HG03378 (cell line): Measurements from ENCODE around the gene ATP11A.
A peak's percentile ranks its signal among the peaks of the same experiment; 100 is the strongest.

Experiments used
- ATAC-seq: cut with Tn5 transposase; IDR thresholded peaks from one replicate; pipeline ENCODE4 v1.9.1; 2021; ENCODE audit warnings: mild to moderate bottlenecking, moderate library complexity; ENCODE audit not compliant: unreplicated experiment

Gene ATP11A

DNA sequence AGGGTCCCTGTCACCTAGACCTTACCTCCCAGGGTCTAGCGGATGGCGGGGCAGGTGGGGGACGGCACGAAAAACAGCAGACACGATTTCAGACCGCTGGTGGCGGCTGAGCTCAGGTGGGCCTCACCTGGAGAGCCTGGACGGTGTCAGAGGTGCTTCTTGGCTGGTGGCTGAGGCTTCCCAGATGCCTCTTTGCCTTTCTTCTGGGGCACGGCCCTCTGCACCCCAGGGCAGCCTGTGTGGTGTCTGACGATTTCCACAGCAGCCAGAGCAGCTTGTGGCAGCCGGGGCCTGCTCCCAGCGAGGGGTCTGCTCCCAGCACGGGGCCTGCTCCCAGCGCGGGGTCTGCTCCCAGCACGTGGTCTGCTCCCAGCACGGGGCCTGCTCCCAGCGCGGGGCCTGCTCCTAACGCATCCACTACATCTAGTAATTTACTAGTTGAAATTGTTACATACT lies 66.7 kb downstream of the ATP11A start:
- no peak for ATAC-seq

DNA sequence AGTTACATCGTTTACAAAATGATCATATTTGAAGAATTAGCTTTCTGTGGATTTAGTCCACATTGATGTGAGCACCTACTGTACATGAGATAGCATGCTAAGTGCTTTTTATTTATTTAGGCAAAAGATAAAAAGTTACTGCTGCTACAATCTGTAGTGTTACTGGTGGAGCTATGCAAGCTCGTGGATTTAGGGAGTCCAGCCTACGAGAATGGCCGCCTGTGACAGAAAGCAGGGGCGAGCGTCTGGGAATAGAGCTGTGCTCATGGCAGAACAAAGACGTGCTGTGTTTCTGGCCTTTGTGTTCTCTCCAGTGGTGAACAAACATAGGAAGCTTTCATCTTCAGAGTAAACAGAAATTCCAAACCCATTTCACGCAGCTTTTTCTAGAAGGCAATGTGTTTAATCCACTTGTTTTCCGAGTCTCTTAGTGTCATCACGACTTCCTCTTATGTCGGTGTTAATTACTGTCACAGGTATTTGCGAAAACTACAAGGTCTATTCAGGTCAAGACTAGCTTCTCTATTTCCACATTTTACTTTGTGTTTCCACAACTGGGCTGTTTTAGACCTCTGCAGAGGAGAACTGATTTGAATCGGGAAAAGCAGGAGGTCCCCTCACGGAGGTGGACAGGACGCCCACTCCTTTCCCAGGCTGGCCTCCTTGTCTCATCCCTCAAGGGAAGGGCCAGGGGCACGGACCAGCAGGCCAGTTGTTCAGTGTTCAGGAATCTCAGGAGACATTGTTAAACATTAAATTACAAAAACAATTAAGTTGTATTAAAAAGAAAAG lies 67.3 kb downstream of the ATP11A start:
- no peak for ATAC-seq

DNA sequence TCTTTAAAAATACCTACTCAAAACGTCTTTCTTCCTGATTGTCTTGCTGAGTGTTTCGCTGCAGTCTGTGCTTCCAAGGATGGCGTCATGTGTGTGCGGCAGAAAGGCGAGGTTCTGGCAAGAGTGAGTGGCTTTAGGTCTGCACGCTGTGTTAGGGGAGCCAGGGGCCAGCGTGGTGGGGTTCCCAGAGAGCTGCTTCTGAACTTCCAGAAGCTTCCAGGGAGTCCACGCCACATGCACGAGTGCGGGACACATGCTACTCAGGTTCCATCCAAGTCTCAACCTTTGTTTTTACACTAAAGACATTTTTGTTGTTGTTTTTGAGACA lies 67.9 kb downstream of the ATP11A start:
- no peak for ATAC-seq

DNA sequence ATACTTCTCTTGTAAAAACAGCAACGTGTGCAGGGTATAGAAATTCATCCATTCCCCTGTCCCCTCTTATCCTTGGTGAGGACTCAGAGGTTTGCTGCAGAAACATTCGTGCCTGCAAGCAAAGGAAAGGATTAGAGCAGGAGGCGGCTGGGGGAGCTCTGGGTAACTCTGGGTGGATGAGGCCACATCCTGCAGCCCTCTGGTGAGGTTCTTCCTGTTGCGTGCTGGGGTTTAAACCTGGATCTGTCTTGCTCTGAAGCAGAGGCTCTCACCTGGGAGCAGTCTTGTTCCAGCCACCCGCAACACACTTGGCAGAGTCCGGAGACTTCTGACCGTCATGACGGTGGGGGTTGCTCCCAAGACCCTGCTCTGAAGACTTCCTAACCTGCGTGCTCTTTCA lies 69.2 kb downstream of the ATP11A start:
- no peak for ATAC-seq

DNA sequence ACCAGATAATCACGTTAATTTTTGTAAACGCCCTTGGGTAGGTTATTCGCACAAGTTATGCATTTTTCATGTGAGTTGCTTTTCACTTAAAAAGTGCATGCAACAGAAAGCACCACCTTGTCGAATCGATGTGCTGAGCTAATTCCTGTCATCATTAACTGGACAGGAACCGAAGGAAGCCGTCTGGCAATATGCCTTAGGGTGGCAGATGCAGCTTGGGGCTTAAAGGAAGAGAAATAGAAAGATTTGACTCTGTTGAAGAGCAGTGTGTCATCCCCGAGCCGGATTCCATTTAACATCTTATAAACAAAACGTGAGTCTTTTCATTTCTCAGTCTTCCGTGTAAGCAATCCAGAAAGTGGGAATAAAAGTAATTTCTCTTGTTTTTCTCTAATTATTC lies 70.0 kb downstream of the ATP11A start:
- ATAC-seq, result no peak

DNA sequence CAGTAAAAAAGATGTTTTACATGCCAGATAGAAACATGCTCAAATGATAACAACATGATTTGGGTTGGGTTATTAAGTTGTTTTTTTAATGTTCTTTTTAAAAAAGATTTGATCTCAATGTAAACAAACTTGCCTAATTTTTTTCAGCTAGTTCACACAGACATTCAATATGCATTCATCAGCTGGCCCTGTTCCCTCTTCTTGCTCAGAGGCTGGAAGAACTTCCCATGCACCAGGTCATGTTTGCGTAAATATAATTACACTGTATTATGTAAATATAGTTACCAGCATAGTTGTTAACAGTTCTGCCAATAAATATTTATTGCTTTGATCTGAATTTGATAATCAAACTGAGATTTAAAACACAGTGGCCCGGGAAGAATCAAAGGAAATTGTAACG lies 70.6 kb downstream of the ATP11A start:
- no peak for ATAC-seq

DNA sequence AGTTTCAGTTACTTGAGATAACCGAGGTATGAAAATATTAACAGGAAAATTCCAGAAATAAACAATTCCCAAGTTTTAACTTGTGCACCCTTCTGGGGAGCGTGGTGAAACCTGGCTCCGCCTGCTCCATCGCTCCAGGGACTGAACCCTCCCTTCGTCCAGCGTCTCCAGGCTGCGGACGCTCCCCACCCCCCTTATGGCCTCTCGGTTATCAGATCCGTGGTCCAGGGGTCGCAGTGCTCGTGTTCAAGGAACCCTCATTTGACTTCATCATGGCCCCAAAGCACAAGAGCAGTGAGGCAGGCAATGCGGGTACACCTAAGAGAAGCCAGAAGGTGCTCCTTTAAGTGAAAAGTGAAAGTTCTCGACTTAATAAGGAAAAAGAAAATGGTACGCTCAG lies 71.1 kb downstream of the ATP11A start:
- ATAC-seq, result no peak

DNA sequence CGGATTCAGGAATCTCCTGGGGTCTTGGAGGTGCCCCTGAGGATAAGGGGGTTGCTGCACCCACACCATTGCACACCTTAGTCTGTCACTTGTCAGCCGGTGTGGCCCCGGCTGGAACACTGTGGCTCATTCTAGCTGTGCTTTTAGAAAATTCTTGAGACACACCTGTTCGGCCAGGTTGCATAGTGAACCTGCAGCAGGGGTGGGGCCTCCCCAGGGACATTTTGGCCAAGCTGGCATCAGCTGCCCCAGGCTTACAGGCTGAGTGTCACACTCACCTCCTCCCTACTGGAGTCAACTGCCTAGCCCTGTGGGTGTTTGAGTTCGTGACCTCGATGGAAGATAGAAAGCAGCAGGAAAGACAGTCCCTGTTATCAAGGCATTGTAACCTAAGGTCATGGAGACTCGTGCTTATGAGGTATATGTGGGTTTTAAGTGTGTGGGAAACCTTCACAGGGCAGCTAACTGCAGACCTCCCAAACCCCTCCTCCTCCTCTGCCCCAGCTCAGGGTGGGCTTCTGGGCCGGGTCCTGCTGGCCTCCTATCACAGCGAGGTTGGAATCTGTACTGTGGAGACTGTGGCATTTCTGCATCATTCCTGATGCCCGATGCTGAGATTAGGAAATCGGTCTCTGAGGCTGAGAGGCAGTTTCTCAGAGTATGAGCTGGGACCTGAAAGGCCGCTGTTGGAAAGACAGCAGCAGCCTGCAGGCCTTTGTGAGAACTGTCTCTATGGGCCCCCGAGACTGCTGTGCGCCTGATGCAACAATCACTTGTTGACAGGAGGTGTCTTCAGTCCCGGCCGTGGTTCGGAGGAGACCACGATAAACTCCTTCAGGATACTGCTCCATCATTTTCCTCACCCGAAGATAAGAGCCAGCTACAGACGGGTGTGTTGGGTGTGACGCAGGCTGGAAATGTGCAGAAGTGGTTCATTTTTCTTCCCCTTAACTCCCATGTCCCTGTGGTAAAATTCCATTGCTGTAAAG lies 72.2 kb downstream of the ATP11A start:
- ATAC-seq, result no peak

DNA sequence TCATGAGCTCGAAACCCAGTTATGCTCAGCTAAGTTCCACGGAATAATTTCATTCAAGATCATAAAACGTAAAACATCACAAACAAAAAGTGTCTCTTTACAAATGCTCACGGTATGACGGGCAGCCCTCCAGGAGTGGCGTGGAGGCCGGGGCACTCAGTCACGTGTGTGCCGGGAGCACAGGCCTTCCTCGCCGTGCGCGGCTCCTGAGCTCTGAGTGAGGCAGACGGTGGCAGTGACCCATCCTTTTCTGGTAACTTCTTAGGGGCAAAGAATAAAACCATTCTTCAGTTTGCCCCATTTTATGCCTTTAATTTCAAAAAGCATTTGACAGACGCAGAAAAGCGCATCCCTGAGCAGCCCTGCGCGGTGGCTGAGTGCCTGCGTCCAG lies 72.8 kb downstream of the ATP11A start:
- ATAC-seq, result no peak

DNA sequence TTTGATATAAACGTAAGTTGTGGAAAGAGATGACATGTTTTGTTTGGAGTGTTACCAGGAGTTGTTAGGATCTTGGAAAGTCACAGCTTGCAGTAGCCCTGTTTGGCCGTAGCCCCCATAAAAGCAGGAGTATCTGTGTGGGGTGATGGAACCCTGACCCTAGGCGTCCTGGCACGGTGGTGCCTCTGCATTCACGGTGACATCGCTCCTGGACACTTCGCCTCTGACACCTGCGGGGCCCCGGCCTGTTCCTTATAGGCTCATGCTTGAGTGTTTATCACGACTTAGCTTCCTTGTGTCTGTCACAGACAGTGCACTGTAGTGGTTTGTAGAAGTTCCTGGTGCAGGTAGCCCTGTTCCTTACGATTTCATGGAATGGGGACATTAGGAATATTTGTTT lies 74.2 kb downstream of the ATP11A start:
- ATAC-seq, result no peak

DNA sequence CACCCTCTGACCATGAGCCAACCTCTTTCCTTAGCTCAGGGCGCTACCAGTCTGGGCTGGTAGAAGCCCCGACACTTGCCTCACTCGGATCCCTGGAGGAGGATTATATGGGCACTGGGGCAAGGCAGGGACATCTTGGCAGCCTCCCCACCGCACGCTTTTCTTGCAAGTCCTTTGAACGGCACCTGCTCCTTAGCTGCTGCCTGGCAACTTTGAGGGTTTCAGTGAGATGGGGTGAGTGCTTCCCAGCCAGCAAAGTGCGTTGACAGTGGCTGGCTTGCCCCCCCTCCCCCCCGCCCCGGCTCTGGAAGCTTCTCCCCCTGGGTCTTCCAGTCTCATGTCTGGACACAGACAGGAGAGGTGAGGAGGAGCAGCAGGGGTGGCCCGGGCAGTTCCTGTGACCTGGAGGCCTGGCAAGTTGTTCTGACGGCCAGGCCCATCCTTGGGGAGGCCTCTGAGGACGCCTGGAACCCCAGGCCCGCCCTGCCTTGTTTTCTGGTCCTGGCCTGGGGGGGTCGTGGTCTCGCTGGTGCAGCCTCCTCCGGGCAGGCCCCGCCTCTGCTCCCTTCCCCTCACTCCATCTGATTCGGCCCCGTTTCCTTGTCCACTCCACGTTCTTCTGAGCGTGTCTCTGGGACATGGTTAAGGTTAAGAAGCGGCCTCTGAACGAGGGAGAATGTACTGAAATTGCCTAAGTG lies 75.2 kb downstream of the ATP11A start:
- no peak for ATAC-seq

DNA sequence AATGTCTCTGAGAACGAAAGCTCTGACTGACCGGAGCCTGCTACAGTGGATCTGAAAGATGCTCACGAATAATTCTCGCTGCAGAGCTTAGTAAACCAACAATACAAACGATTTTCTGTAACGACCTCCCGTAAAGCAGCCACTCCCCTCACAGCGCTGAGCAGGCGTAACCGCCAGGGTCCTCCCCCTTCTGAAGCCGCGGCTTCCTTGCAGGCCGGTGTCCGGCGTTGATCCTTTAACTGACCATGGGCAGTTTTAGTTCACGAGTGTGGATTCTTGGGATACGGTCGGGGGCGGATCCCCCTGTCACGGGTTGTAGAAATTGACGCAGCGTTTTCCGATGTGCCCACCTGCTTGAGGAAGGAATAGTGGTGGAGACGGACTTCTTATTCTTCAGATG lies 75.9 kb downstream of the ATP11A start:
- no peak for ATAC-seq

DNA sequence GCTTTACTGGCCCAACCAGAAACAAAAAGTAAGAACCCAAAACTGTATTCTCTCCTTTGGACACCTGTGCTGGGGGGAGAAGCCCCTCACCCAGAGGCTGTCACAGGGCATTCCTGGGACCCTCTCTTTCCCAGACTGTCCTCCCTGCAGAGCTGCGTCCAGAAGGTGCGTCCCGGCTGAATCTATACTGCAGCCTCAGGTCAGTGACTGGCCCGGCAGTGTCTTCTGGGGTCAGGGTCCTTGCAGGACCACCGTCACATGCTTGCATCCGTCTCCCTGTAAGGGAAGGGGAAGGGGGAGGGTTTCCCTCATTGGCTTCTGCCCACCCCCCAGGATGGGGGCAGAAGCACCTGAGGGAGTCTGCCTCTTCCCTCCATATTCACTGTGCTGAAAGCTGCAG lies 76.5 kb downstream of the ATP11A start:
- ATAC-seq, result no peak

DNA sequence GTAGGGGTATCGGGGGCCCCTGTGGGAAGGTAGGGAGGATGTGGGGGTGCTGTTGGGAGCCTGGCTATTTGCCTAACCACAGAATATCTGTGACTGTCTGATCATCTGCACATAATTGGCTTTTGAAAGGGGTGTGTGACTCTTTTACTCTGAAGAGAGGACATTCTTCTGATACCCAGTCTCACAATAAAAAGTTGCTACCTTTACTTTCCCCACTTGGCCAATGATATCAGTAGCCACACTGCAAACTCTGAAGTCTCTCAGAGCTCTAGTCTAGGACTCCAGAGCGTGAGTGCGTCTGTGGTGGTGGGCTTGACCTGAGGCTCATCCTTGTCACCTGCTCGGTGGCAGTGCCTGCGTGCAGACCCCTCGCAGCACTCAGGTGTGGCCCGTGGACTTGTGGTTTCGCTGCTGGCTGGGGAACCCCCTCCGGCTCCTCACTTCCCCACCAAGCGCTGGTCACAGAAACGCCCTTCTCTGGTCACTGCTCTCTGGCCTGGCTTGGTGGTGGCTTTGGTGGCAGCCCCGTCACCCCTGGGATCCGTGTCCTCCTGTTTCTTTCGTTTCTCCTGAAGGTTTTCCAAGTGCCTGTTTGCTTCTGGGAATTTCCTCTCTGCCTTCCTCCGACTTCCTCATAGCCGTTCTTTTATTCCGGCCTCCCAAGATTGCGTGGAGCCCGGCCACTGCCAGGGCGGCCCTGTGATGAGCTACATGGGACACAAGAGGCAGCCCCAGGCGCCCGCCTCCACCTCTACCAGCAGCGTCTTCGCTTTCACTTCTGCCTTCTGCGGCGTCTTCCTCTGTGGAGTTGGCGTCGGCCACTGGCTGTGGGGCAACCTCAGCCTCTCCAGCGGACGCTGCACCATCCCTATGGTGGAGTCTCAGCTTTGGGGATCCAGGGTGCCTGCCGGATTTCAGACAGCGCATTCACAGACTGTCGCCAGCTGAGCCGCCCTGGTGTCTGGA lies 78.0 kb downstream of the ATP11A start:
- ATAC-seq, result peak; percentile 65

DNA sequence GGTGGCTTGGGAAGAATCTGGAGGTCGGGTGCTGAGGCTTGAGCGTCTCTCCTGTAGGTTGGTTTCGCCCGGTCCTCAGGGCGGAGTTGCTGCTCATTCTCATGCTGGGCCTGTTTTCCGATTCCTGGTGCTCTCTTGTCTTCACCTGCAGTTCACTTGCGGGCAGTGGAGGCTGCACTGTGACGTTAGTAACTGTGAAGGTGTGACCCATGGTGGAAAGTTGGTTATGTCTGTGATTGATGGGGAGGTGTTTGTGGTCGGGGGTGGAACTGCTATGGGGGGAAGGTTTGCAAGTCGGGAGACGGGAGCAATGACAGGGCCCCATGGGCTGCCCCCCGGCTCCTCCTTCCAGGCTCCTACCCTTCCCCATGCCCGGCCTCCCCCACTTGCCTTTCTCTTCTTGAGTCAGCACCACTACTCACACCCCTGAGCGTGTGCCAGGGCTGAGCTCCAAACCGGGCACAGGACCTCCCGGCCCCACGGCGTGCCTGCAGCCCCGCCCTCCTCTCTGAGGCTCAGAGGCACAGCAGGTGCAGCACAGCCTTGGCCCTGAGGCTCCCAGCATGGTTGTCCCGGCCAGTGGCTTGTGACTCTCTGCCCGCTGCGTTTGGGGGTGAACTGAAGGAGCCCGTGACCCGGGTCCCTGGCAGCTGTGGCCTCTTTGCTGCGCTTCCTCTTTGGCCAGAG lies 79.1 kb downstream of the ATP11A start:
- ATAC-seq, result no peak

DNA sequence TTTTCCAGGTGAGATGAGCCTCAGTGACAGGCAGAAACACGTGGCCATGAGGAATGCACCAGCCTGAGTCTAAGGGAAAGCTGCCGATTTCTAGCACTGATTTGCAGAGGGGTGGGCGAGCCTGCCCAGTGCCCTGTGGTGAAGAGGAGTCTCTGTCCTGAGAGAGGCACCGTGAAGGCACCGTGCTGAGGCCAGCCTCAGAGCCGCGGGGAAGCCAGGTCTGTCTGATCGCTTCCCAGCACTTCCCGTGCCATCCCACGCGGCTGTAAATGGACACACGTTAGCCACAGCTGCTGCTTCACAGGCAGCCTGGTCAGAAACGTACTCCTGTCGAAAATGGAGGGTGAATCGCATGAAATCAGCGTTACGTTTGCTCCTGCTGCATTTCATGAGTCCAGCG lies 79.8 kb downstream of the ATP11A start:
- ATAC-seq, result no peak

DNA sequence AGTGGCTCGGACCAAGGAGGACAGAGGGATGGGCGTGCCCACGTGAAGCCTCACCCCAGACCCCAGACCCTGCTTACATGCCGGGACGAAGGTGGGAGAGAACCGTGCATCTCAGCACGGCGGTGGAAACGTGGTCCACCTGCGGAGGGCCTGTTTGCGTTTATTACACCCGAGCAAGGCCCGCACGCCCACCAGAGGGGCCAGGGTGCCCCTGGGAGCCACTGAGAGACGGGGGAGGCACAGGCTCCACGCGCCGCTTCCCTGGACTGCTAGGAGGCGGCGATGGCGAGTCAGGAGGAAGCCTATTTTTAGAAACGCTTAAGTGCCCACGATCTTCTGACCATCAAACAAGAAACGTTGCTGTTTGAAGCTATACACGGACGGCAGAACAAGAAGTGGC lies 80.7 kb downstream of the ATP11A start:
- ATAC-seq, result no peak

DNA sequence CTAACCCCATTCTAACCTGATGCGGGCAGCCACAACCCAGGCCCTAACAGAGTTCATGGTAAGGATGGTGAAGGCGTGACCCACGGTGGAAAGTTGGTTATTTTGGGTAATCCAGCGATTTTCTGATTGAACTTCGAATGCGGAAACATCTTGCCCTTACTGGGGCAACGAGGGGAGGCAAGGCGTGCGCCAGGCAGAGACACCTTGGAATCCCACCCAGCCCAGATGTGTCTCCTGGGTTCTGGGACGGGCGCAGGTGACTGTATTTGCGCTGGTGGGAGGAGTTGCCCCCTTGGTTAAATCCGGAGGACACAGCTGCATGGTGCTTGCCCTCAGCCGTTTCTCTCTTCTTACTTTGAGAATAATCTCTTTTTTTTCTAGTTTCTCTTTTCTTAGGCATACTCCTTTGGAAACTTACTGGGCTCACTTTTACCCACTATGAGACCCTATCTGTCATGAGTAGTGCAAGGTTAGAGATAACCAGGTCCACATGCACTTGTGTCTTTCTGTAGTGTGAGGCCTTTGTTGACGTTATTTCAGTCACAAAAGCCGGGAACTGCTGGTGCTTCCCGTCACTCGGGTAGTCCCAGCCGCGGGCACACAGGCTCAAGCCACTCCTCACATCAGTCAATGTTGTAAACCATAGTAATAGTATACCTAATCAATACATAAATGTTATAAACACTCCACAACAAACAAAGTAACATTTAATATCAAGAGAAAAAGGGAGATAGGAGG lies 81.5 kb downstream of the ATP11A start:
- no peak for ATAC-seq

DNA sequence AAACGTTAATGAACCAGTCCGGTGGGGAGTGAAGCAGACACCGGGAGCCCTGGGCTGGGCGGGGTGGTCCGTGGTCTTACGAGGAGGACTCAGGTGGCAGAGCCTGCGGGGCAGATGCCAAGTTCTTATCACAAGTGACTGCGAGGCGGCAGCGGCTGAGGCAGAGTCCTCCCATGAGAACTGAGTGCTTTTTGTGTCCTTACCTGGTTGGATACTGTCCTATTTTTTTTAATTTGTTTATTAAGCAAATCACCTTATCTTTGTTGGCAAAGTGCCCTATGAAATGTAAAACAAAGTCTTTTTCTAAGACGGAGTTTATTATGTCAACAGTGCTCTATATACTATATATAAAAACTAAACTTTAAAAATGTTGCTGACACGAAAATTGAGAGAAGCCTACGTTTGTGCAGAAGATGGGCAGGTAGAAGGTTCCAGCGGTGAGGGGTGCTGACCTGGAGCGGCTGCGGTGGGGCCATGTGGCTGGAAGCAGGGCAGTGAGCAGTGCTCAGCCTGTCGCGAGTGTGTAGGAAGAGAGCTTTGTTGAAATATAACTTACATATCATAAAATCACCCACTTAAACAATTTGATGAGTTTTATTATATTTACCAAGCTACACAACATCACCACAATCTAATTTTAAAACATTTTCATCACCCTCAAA lies 82.2 kb downstream of the ATP11A start:
- ATAC-seq, result no peak
